Endothelial cell of umbilical vein (primary cell): ENCODE measurements around the gene GLCE.

Experiments
- CTCF ChIP-seq, 2 donors: IDR thresholded peaks; 1 replicate in 1 of 2; 2 replicates in 1 of 2; pipeline ENCODE4 v1.5.1; 2011; ENCODE audit warnings: low read length in 2 of 2, mild to moderate bottlenecking in 2 of 2, moderate library complexity in 2 of 2, control low read depth in 1 of 2, inconsistent platforms in 1 of 2, low read depth in 1 of 2; ENCODE audit not compliant: insufficient read depth in 1 of 2; ENCODE audit errors: extremely low read depth in 1 of 2
- POLR2A ChIP-seq: IDR thresholded peaks from 2 replicates; pipeline ENCODE4 v1.6.1; 2012; ENCODE audit warnings: low read depth, mild to moderate bottlenecking, control low read depth, low read length

DNA sequence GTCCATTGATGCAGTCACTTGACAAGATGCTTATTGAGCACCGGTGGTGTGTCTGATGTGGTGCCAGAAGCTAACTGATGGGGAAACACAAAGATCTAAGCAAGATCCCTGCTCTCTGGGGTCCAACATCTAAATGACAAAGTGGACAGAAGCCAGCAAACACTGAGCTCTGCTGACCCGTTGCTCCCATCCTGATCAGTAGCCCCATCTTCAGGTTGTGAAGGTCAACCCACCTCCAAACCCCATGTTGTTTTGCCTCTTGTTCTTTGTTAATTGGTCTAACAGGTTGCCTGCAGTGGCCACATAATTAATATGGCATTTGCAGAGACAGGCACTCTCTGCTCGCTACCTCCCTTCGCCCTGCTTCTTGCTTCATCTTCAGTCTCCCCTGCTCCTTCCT lies 21.5 kb upstream of the GLCE start:
- no peak for TF ChIP-seq CTCF (IDR thresholded peaks at IDR 0.05; ENCODE audit: extremely low read depth in 1 of 2, insufficient read depth in 1 of 2, low read depth in 1 of 2, low read length in 2 of 2)
- no peak for TF ChIP-seq POLR2A
